Lower leg skin (tissue), 4 donors: Measurements from ENCODE around the gene CD33. TPM values are rescaled to one million over a fixed set of nuclear protein-coding genes. Genes with fewer than 3 reads are reported as not detected.

ENCODE experiments used
- DNase-seq, 2 donors: peaks; one replicate each; pipeline ENCODE4 v3.0.0-alpha.2; 2019; ENCODE audit warnings: low spot score in 2 of 2
- H3K4me3 ChIP-seq: fragments of 200-600 bp; sonication (generic); 2 replicates; pipeline ENCODE4 v1.5.1; 2017; ENCODE audit warnings: mild to moderate bottlenecking, low read depth; ENCODE audit not compliant: poor library complexity, severe bottlenecking
- POLR2A ChIP-seq, 2 donors: fragments of 450-650 bp; IDR thresholded peaks; one replicate each; pipeline ENCODE4 v1.6.1; 2016 to 2017; ENCODE audit warnings: antibody characterized with exemption in 2 of 2, mild to moderate bottlenecking in 1 of 2, moderate library complexity in 1 of 2
- WGBS, 2 donors: methylation state at CpG; one replicate each; pipeline ENCODE4 v1.1.5; 2018; 5-methylcytosine and 5-hydroxymethylcytosine counted together
- intact Hi-C: fragments of 100-400 bp; cut with DNase I; formaldehyde crosslinking; loops from one replicate; pipeline ENCODE4 v1.15.0; 2023; ENCODE audit warnings: low total_unique reads
- total RNA-seq, 4 donors: library from RNA; depleted of rRNA; stranded (reverse); fragments of >200 nt; gene quantifications; one replicate each; pipeline ENCODE4 v1.1.0, GENCODE V29; 2016
- TF ChIP-seq, protein P1 (sequence below), 3 donors: fragments of 450-650 bp; IDR thresholded peaks; one replicate each; pipeline ENCODE4 v1.5.1; 2016; ENCODE audit warnings: antibody characterized with exemption in 3 of 3, mild to moderate bottlenecking in 3 of 3, moderate library complexity in 2 of 3

CD33 gene
- total RNA-seq, 4 donors from 2014 or later = 1.4 to 2.5 (median 2.1) TPM

DNA sequence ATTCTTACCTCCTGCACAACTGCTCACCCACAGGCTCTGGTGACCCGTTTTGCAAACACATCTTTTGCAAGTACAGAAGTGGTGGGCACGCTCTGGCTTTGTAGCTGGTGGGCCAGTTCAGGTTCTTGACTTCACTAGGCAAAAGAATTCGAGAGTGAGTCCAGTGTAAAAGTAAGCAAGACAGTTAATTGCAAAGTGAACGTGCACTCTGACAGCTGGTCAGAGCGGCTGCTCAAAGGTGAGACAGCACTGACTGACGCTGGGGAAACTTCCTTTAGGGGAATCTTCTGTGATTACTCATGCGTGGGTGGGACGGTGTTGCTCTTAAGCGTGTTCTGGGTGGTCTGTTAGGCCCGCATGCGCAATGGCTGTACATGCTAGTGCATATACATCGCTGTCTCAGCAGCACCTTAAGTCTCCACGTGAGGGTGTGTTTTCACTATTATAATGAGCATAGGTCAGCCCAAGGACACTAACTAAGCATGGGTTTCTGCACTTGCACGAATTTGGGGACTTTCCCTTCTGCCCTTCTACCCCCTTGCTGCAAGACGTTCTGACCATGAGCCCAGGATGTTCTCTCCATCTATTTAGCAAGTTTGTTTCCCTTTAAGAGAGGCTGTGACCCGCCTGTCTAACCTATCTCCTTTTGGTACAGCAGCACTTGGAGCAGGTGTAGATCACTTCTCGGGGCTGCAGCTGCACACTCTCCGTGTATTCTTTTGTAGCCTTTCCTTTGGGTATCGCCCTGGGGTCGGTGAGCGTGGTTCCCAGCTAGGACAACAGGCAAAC, 30.2 kb upstream of the CD33 start:
- TF ChIP-seq, protein P1, sequence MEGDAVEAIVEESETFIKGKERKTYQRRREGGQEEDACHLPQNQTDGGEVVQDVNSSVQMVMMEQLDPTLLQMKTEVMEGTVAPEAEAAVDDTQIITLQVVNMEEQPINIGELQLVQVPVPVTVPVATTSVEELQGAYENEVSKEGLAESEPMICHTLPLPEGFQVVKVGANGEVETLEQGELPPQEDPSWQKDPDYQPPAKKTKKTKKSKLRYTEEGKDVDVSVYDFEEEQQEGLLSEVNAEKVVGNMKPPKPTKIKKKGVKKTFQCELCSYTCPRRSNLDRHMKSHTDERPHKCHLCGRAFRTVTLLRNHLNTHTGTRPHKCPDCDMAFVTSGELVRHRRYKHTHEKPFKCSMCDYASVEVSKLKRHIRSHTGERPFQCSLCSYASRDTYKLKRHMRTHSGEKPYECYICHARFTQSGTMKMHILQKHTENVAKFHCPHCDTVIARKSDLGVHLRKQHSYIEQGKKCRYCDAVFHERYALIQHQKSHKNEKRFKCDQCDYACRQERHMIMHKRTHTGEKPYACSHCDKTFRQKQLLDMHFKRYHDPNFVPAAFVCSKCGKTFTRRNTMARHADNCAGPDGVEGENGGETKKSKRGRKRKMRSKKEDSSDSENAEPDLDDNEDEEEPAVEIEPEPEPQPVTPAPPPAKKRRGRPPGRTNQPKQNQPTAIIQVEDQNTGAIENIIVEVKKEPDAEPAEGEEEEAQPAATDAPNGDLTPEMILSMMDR (IDR thresholded peaks at IDR 0.05) = no peak
- no peak for TF ChIP-seq POLR2A (IDR thresholded peaks at IDR 0.05)
- peak in 1 of 2 donors; percentile 45 for DNase-seq
- H3K4me3 ChIP-seq = no peak overlapping the region
- intact Hi-C loops = no loop called here
- 47 to 56% methylated on average over 21 of the region's 21 CpGs for WGBS, 2 donors

DNA sequence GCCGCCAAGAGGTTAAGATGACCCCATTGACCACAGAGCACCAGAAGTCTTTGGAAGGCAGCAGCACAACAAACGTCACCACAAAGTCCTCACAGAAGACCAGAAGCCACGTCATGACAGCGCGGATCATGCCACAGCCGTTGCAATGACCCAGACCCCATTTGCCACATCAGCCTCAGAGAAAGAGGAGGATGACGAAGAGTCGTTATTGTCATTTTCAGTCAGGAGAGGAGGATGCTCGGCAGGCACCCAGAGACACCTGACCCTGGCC, 29.6 kb upstream of the CD33 start:
- intact Hi-C loops = no loop called here
- TF ChIP-seq POLR2A (IDR thresholded peaks at IDR 0.05) = no peak
- TF ChIP-seq, protein P1 (IDR thresholded peaks at IDR 0.05) = no peak
- DNase-seq = no peak
- no peak overlapping the region for H3K4me3 ChIP-seq
- WGBS, 2 donors = 88 to 92% methylated on average over 9 of the region's 9 CpGs

DNA sequence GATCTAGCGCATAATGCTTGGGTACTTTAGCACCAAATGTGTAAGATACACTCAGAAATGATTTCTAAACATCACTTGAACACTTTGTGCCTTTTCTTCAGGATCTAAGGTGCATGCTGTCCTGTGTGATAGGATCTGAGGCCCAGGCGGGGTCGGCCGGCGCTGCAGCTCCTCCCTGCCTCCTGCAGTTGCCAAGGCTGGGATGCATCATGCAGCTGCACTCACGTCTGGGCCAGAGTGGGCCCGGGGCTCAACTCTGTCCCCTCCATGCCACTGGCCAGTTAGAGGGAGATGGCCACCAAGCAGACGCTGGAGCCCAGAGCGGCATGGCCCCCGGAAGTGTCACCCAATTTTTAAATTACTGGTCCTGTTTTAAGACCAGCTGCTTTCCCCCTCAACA, 29.3 kb upstream of the CD33 start:
- peak in 1 of 2 donors; percentile 60 for DNase-seq
- TF ChIP-seq, protein P1 (IDR thresholded peaks at IDR 0.05) = no peak
- TF ChIP-seq POLR2A (IDR thresholded peaks at IDR 0.05) = no peak
- intact Hi-C loops = no loop called here
- H3K4me3 ChIP-seq = no peak overlapping the region
- 66 to 79% methylated on average over 8 to 9 of the region's 10 CpGs for WGBS, 2 donors

DNA sequence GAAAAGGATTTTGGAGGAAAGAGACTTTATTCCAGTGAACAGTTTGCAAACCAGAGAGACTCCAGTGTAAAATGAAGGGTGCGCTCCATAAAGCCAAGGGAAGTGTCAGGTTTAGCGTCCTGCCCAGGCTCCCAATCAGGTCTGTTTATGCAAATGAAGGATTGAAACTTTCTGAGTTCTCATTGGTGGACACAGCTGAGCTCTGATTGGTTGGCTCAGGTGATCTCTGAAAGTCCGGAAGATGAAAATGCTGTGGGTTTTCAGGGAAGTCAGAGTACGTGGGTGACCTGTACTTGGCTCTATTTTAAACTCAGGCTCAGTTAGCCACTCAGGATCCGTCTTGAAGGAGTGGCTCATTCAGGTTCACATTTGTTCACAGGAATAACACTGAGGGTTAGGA, 28.7 kb upstream of the CD33 start:
- intact Hi-C loops = no loop called here
- no peak overlapping the region for H3K4me3 ChIP-seq
- peak in 1 of 2 donors; percentile 2 for DNase-seq
- WGBS, 2 donors = 78 to 85% methylated on average over 5 of the region's 5 CpGs
- TF ChIP-seq, protein P1 (IDR thresholded peaks at IDR 0.05) = no peak
- no peak for TF ChIP-seq POLR2A (IDR thresholded peaks at IDR 0.05)

DNA sequence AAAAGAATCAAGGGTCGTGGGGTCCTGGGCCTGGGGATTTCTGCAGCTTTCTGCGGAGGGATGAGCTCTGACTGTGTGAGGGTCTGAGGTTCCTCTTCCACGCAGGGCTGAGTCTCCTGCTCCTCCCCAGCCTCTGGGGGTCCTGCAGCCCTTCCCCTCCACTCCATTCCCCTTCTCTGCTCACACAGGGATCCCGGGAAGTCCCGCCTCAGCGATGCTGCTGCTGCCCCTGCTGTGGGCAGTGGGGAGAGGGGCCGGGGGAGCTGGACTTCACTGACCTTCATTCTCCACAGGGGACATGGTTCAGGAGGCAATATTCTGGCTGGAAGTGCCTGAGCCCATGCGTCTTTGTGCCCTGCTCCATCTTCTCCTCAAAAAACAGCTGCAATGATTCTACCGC, 26.2 kb upstream of the CD33 start:
- TF ChIP-seq POLR2A (IDR thresholded peaks at IDR 0.05) = no peak
- TF ChIP-seq, protein P1 (IDR thresholded peaks at IDR 0.05) = no peak
- no peak overlapping the region for H3K4me3 ChIP-seq
- 72 to 85% methylated on average over 9 of the region's 9 CpGs for WGBS, 2 donors
- intact Hi-C loops = no loop called here
- no peak for DNase-seq
